HG02642 (cell line): ENCODE results near the gene SPOCD1.

Experiments
- ATAC-seq: cut with Tn5 transposase; IDR thresholded peaks from one replicate; pipeline ENCODE4 v1.9.1; 2021; ENCODE audit warnings: mild to moderate bottlenecking; ENCODE audit not compliant: unreplicated experiment, poor library complexity

Gene SPOCD1

DNA sequence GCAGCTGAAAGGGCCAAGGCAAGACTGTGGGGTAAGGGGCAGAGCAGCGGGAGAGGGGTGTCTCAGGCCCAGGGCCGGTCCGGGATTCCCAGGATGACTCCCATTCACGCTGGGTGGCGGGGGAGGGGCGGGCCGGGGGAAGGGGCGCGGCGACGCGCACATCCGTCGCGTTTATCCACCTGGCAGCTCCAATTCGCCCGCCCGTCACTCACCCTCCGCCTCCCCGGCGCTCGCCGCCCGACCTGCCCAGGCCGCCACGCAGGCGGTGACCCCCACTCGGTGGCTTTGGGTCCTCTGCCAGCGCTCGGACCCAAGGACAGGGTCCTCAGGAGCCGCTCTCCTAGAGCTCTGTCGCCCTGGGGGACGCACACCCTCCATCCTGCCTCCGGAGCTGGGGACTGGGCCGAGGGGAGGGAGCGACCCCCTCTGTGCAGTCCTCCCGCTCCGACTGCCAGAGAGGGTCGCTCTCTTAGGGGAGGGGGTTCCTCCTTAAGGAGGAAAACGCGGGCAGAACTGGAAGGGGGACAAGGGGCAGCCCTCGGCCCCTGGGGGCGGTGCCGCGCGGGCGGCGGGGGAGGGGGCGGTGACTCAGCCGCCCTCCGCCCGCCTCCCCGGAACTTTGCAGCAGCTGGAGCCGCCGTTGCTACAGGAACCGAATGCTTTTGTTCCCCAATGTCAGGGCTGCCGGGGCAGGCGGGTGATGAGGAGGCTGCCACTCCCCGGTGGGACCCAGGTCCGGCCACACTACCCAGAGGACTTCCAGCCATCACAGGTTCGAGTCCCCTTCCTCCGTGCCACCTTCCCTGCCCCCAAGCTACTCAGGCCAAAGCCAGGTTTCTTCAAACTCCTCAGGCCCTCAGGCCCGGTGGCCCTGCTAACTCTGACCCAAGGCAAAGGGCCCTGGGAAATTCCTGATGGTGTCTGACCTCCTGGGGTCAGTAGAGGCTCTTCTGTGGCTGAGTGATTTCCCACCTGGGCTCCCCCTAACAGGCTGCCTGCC is 55.1 kb downstream of the SPOCD1 start:
- no peak for ATAC-seq

DNA sequence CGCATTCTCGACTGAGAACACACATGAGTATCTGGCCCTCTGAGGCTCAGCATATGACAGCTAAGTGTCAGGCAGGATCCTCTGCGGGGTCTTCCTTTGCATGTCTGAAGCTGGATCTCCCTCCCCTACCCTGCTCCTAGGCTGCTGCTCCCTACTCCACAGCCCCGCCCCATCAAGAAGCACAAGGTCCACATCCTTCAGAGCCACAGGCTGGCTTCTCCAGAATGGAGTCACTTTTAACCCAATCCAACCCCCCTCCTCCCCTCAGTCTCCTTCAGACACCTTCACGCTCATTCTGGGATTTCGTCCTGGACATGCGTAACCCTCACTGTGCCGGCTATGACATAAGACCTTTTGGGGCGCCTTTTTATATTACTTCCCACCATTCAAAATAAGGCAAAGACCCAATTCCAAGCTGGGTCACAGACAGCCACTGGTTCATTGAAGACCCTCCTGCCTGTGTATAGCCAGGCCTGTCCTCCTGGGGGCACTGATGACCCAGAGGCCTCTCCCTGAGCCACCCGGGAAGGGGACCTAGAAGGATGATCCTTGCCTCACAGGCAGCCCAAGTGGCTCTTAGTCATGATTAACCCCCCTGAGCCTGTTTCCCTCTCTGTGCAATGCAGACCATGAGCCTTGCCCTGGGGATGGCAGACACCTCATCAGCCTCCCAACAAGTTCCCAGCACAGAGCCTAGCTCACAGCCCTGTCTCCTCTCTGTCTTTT is 56.4 kb downstream of the SPOCD1 start:
- ATAC-seq: no peak

DNA sequence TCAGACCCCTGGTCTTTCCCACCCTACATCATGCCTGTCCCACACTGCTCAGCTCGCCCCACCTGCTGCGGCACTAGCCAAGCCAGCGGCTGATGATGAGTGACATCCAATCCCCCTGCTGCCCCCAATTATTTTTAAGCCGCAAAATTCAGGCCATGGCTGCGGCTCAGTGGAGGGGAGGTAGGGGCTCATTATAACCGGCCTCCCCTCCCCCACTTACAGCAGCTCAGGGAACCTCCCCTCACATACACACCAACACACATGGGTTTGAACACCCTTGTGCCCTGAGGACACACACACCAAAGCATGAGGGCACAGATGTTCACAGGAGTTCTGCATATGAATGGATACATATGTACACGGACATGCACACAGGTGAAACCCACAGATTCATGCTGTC is 57.0 kb downstream of the SPOCD1 start:
- ATAC-seq: no peak

DNA sequence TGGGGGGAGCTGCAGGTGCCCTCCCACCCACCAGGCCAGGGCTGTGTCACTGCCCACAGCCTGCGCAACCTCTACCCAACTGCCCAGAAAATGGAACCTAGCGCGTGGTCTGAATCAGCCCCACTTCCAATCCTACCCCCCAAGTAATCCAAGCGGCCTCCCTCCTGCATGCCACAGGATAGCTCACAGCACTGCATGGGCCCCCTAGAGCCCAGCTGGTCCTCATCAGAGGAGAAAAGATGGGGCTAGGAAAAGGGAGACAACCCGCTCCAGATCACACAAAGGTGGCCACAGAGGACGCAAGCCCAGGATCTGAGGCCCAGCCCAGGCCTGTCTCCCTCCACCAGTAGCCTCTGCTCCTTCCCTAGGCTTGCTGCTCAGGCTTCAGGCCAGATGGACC is 57.8 kb downstream of the SPOCD1 start:
- ATAC-seq: no peak

DNA sequence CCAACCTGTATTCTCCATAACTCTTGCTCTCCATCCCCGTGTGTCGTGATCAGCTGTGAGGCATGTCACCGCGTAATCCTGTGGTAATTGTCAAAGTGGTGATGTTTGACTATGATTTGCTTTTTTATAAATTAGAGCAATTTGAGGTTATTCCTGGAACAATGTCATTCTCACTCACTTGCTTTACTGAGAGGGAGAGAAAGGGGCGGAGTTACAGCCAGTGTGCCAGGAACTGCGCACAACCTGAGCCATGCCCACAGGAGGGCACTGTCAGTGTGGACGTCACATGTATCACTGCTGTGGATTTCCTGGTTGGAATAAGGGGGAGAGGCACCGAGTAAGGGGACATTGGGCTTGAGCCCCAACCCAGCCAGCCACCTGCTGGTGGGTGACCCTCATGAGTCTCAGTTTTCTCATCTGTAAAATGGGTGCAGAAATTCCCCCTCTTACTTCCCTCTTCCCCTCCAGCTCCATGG is 58.6 kb downstream of the SPOCD1 start:
- ATAC-seq: no peak

DNA sequence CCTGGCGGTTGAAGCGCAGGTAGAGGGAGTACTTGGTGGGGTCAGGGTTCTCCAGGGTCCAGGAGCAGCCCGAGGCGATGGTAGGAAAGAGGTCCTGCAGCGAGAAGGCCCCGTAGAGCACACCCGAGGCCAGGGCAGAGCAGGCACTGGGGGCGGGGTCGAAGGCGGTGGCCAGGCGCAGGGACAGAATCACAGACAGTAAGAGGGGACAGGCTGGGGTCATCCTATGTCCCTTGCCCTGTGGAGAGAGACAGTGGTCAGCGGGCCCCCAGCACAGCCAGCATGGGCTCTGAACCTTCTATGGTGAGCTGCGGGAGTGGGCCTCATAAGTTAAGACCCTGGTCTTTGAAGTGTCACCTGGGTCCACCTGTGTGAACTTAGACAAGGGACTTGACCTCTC is 59.2 kb downstream of the SPOCD1 start:
- no peak for ATAC-seq

DNA sequence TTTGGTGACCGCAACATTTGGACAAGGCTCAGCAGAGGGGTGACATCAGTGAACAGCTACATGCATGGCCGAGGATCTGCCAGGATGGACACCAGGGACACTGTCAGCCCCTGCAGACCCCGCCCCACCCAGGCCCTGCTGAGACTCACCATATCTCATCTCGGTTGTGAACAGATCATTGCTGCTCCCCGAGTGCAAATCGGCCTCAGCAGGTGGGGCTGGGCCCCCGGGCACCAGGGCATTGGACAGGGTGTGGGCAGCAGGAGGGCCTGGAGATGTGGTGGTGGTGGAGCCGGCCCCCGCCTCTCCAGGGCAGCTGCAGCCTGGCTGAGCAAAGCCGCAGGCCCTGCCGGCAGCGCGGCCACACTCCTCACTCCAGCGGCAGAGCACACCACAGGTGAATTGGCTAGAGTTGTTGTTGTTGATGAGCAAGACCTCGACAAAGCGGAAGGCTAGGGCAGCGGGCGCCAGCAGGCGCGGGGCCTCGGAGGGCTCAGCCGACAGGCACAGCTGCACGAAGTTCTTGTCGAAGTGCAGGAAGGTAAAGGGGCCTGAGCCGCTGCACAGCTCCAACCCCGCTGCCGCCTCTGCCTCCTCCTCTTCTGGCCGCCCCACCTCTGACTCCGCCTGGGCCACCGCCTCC is 59.9 kb downstream of the SPOCD1 start:
- no peak for ATAC-seq

DNA sequence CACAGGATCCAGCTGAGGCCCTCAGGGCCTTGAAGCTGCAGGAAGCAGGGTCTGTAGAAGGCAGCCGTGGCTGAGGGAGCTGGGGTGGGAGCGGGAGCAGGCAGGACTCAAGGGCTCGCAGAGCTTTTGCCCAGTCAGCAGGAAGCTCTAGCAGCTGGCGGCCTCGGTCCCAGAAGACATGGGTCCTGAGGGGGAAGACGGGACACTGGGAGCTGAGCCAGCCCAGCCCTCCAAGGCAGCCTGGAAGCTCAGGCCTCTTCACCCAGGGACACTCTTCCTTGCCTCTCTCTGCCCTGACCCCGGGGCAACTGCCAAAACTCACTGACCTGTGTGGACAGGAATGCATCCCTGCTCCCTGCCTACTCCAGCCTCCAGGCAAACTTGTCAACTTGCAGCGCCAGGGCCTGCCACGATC is 60.6 kb downstream of the SPOCD1 start:
- ATAC-seq: no peak

DNA sequence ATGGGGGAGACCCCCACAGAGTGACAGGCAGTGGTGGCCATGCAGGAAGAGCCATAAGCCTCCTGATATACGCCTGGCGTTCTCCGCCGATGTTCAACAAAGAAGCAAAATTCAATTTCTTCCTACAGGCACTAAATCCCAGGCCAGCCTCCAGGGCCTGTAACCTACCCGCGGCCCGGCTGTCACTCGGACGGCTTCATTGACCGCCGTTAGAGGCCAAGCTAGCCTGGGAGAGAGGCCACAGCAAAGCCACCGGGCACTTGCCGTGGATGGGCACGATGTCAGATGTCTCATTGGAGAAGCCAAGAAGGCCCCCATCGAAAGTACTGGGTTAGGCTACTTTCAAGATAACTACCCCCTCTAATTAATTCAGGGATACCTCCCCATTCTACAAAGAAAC is 61.4 kb downstream of the SPOCD1 start:
- ATAC-seq: no peak

DNA sequence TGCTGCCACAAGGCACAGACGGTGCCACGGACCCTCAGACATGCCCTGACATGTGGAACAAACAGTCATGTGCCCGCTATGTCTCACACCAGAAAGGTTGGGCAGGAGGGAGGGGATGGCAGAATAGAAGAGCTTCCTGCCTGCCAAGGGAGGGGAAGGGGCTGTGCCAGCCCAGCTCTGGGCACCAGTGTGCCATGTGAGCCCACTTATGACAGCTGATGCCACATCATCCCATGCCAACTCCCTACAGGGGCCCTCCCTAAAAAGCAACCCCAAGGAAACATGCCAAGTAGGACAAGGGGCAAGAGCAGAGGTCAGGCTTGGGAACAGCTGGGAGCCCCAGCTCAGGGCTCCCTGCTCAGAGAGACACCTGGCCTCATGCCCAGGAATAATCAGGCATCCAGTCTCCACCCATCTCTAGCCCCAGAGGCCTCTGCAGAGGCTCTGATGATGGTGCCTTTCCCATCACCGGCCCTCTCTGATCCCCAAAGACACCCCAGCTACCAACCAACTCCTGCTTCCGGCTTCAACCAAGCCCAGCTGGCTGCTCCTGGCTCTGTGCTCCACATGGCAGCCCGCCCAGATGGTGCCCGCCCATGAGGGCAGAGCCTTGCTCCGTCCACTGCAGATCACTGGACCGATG is 62.0 kb downstream of the SPOCD1 start:
- ATAC-seq: no peak

DNA sequence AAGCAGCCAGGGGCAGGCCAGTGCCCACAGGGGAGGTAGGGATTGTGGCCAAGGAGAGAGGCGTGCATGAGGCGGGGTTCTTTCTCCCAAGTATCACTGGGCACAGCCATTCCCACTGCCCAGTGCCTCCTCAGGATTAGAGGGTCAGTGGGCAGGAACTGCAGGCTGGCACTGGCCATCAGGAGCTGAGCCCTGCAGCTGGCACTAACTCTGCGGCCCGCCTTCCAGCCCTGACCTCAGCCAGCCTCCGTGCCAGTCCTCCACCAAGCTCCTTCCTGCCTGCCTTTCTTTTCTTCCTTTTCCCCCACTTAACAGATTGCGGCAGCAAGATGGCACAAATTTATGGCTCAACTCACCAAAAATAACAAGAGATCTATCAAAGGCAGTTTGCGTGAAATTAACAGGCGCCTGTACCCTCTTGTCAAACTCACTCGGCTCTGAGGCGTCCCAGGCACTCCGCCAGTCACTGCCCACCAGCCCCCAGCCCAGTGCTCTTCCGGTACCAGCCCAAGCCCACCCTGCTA is 62.8 kb downstream of the SPOCD1 start:
- no peak for ATAC-seq

DNA sequence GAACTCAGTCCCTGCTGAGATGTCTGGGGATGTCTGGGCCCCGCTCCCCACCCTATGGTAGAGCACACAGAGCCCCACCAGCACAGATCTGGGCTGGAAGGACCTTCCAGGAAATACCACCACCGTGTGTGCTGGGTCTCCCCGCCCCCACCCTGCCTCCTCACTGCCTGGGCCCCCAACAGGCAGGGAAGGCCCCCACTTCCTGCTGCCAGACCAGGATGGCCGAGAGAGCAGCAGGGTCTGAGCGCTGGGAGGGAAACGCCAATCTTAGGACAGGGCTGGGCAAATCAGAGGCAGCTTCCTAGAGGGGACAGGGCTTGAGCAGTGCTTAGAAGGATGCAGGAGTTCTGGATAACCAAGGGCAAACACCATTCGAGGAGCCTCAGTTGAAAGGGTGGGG is 63.6 kb downstream of the SPOCD1 start:
- ATAC-seq: no peak

DNA sequence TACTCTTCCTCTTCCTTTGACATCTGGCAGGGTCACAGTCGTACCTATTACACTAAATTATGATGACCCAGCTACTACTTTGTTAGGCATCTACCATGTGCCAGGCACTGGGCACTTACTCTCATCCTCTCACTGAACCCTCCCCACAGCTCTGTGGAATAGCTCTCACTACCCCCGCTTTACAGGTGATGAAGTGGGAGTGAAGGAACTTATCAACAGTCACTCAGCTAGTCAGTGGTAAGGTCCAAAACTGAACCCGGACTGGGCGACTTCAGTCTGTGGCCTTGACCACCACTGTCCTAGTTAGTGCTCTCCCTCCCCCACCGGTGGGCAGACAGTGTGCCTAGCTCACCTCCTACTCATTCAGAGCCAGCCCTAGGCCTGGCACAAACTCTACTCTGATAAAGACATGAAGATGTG is 64.0 kb downstream of the SPOCD1 start:
- ATAC-seq: no peak

DNA sequence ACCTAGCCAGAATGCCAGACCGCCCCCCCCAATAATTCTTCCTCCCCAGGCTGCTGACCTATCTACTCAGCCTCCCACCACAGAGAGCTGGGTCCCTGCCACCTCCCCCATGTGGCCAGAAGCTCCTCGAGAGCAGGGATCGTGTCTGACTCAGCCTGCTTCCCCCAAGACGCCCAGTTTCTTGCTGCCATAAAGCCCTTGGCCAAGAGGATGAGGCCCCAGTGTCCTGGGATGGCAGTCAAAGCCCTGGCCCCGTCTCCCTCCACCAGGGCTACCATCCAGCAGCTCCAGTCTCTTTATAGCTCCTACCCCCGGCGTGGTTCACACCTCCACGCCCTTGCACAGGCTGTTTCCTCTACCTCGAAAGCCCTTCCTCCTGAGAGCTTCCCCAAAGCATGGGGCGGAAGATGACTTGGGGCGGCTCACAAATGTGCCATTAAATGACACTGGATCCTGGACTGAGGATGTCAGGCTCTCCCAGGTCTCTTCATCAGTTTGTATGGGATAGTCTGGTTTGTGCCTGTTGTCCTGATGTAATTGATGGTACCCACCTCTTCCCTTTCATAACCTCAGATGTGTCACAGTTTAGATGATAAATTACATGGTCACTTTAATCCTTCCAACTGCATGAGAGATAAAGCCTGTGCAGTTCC is 64.8 kb downstream of the SPOCD1 start:
- ATAC-seq: no peak

DNA sequence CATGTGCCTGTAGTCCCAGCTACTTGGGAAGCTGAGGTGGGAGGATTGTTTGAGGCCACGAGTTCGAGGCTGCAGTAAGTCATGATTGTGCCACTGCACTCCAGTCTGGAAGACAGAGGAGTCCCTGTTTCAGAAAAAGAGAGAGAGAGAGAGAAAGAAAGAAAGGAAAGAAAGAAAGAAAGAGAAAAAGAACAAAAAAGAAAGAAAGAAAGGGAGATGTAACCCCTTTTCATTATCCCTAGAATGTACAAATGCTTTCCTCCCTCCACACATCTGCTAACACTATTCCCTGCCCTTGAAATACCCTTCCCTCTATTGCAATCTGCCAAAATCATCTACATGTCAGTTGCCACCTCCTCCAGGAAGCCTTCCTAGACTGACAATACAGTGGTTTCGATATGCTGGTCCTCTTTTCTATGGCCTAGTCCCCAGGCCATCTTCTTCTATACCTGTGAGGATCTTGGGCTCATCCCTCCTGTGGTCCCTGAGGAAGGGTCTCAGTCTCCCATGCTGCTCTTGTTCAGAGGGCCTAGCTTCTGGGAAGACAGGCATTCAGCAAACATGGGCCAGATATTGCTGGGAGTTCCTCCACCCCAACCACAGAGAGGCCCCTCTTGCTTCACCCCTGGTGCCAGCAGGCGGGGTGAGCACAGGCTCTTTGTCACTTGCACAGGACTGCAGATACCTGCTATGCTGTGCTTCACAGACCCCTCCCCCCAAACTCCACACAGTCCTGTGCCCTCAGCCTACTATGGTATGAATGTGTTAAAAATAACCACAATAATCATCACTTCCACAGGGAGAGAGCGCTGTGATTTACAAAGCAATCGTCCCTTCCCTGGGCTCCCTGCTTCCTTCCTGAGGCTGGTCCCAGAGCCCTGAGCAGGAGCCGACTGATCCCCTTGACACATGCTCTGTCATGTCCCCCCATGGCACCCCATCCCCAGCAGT is 65.8 kb downstream of the SPOCD1 start:
- ATAC-seq: no peak

DNA sequence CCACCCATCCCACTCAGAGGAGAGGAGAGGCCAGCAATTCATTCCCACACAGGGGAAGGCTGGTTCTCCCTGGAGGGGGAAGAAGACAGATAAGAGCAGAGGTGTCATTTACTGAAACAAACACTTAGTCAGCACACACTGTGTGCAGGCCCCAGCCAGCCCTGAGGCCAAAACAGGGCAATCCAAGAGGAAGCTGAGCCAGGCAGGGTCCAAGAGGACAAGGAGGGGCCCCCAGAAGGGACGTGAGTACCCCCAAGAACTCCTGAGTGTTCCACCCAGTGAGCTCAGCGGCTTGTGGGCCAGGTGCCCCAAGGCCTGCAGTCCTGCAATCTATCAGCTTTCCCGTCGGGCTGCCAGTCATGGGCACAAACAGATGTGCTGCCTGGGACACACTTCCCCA is 67.5 kb downstream of the SPOCD1 start:
- ATAC-seq: no peak

DNA sequence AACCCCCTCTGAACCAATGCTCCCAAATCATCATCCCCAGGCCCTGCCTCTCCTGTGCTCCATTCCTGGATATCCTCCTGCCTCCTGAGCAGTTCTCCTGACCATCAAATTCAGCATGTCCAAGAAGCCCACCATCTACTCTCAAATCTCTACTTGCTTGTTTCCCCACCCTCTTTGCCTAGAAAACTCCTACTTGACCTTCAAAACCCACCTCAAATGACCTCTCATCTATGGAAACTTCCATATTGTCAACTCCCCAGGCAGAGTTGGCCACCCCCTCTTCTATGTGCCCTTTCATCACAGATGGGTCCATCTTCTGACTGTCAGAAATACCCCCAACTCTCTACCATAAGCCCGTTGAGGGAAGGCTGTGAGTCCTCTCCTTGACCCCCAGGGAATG is 68.5 kb downstream of the SPOCD1 start:
- ATAC-seq: no peak

DNA sequence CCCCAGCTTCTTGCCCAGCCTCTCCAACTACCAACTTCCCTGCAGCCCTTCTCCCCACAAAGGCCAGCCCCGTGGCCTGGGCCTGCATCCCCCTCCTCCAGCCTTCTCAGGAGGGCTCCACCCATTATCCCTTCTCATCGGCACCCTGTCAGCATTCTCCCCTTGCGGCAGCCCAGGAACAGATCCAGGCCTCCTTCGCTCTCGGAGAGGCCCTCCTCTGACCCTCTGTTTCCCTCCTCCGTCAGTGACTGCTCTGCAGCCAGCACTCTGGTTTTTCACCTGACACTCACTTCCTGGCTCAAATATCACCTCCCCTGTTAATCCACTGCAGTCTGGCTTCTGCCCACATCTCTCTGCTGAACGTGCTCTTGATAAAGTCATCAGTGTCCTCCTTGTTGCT is 69.1 kb downstream of the SPOCD1 start:
- ATAC-seq: no peak
